ENCODE data around the gene DPP8.

DPP8 gene

GRCh38 chr15:65424683-65425082 is 92.8 kb downstream of the DPP8 start:
- no peaks in the 10 kb centered on the region for H3K9me3 ChIP-seq (ENCODE audit: control insufficient read depth, insufficient read depth, low read depth, low read length)
- H3K27me3 ChIP-seq (ENCODE audit: control insufficient read depth, insufficient read depth, low read length) = peaks cover 15% of the 10 kb centered on the region; the same call in 1 of the 2 replicates
- H3K9ac ChIP-seq (ENCODE audit: low read length) = no peak overlapping the region
- H3K36me3 ChIP-seq (ENCODE audit: control insufficient read depth, insufficient read depth, low read length) = no peaks in the 10 kb centered on the region
- H3K4me1 ChIP-seq (ENCODE audit: control insufficient read depth, insufficient read depth, low read length) = peaks cover 35% of the 10 kb centered on the region
- no peak overlapping the region for H3K4me3 ChIP-seq (ENCODE audit: low read depth, low read length)
- H3K27ac ChIP-seq (ENCODE audit: low read depth, low read length) = no peak overlapping the region

GRCh38 chr15:65423976-65424679 is 93.4 kb downstream of the DPP8 start:
- no peaks in the 10 kb centered on the region for H3K36me3 ChIP-seq (ENCODE audit: control insufficient read depth, insufficient read depth, low read length)
- H3K27ac ChIP-seq (ENCODE audit: low read depth, low read length) = no peak overlapping the region
- H3K9me3 ChIP-seq (ENCODE audit: control insufficient read depth, insufficient read depth, low read depth, low read length) = no peaks in the 10 kb centered on the region
- H3K9ac ChIP-seq (ENCODE audit: low read length) = no peak overlapping the region
- peak overlapping the region; percentile 74; the same call in 1 of the 2 replicates for H3K4me3 ChIP-seq (ENCODE audit: low read depth, low read length)
- H3K4me1 ChIP-seq (ENCODE audit: control insufficient read depth, insufficient read depth, low read length) = peaks cover 40% of the 10 kb centered on the region
- H3K27me3 ChIP-seq (ENCODE audit: control insufficient read depth, insufficient read depth, low read length) = peaks cover 15% of the 10 kb centered on the region; the same call in 1 of the 2 replicates

- Histone ChIP-seq H3K9me3 (ENCODE audit: control insufficient read depth, insufficient read depth, low read depth, low read length) (no peaks in the 10 kb centered on the region), H3K27me3 (ENCODE audit: control insufficient read depth, insufficient read depth, low read length) (peaks cover 15% of the 10 kb centered on the region; the same call in 1 of the 2 replicates), H3K9ac (ENCODE audit: low read length) (peak overlapping the region; percentile 81), H3K27ac (ENCODE audit: low read depth, low read length) (peak overlapping the region; percentile 63; the same call in 1 of the 2 replicates), H3K4me1 (ENCODE audit: control insufficient read depth, insufficient read depth, low read length) (peaks cover 48% of the 10 kb centered on the region), H3K4me3 (ENCODE audit: low read depth, low read length) (peak overlapping the region; percentile 74), H3K36me3 (ENCODE audit: control insufficient read depth, insufficient read depth, low read length) (no peaks in the 10 kb centered on the region)
These were observed 94.1 kb downstream of the DPP8 start for GRCh38 chr15:65423150-65423975.

- H3K27me3 ChIP-seq (ENCODE audit: control insufficient read depth, insufficient read depth, low read length) = peaks cover 15% of the 10 kb centered on the region; the same call in 1 of the 2 replicates
- H3K9me3 ChIP-seq (ENCODE audit: control insufficient read depth, insufficient read depth, low read depth, low read length) = no peaks in the 10 kb centered on the region
- H3K36me3 ChIP-seq (ENCODE audit: control insufficient read depth, insufficient read depth, low read length) = no peaks in the 10 kb centered on the region
- peak overlapping the region; percentile 85 for H3K9ac ChIP-seq (ENCODE audit: low read length)
- peak overlapping the region; percentile 98 for H3K4me3 ChIP-seq (ENCODE audit: low read depth, low read length)
- peaks cover 66% of the 10 kb centered on the region for H3K4me1 ChIP-seq (ENCODE audit: control insufficient read depth, insufficient read depth, low read length)
- peak overlapping the region; percentile 67; the same call in 1 of the 2 replicates for H3K27ac ChIP-seq (ENCODE audit: low read depth, low read length)
These were observed 95.9 kb downstream of the DPP8 start for GRCh38 chr15:65421360-65422215.

GRCh38 chr15:65420975-65421359 is 96.5 kb downstream of the DPP8 start:
- H3K4me1 ChIP-seq (ENCODE audit: control insufficient read depth, insufficient read depth, low read length) = peaks cover 70% of the 10 kb centered on the region
- H3K9ac ChIP-seq (ENCODE audit: low read length) = peak overlapping the region; percentile 65

GRCh38 chr15:65418596-65418995 is 98.9 kb downstream of the DPP8 start:
- Histone ChIP-seq H3K27ac (ENCODE audit: low read depth, low read length) (no peak overlapping the region), H3K4me1 (ENCODE audit: control insufficient read depth, insufficient read depth, low read length) (peaks cover 82% of the 10 kb centered on the region), H3K36me3 (ENCODE audit: control insufficient read depth, insufficient read depth, low read length) (no peaks in the 10 kb centered on the region), H3K27me3 (ENCODE audit: control insufficient read depth, insufficient read depth, low read length) (peaks cover 5% of the 10 kb centered on the region; the same call in 1 of the 2 replicates), H3K9ac (ENCODE audit: low read length) (no peak overlapping the region), H3K9me3 (ENCODE audit: control insufficient read depth, insufficient read depth, low read depth, low read length) (no peaks in the 10 kb centered on the region), H3K4me3 (ENCODE audit: low read depth, low read length) (no peak overlapping the region)

More at GRCh38 chr15:65420975-65421359, 96.5 kb downstream of the DPP8 start:
- Histone ChIP-seq H3K36me3 (ENCODE audit: control insufficient read depth, insufficient read depth, low read length) (no peaks in the 10 kb centered on the region), H3K9me3 (ENCODE audit: control insufficient read depth, insufficient read depth, low read depth, low read length) (no peaks in the 10 kb centered on the region), H3K27ac (ENCODE audit: low read depth, low read length) (peak overlapping the region; percentile 10; the same call in 1 of the 2 replicates), H3K27me3 (ENCODE audit: control insufficient read depth, insufficient read depth, low read length) (peaks cover 15% of the 10 kb centered on the region; the same call in 1 of the 2 replicates), H3K4me3 (ENCODE audit: low read depth, low read length) (peak overlapping the region; percentile 98)

GRCh38 chr15:65416845-65417416 is 100.6 kb downstream of the DPP8 start:
- Histone ChIP-seq H3K36me3 (ENCODE audit: control insufficient read depth, insufficient read depth, low read length) (no peaks in the 10 kb centered on the region), H3K27me3 (ENCODE audit: control insufficient read depth, insufficient read depth, low read length) (no peaks in the 10 kb centered on the region), H3K9ac (ENCODE audit: low read length) (peak overlapping the region; percentile 66), H3K4me1 (ENCODE audit: control insufficient read depth, insufficient read depth, low read length) (peaks cover 82% of the 10 kb centered on the region), H3K27ac (ENCODE audit: low read depth, low read length) (peak overlapping the region; percentile 92), H3K4me3 (ENCODE audit: low read depth, low read length) (peak overlapping the region; percentile 35), H3K9me3 (ENCODE audit: control insufficient read depth, insufficient read depth, low read depth, low read length) (no peaks in the 10 kb centered on the region)

- Histone ChIP-seq H3K4me3 (ENCODE audit: low read depth, low read length) (peak overlapping the region; percentile 31), H3K27ac (ENCODE audit: low read depth, low read length) (peak overlapping the region; percentile 67; the same call in 1 of the 2 replicates), H3K27me3 (ENCODE audit: control insufficient read depth, insufficient read depth, low read length) (no peaks in the 10 kb centered on the region), H3K9me3 (ENCODE audit: control insufficient read depth, insufficient read depth, low read depth, low read length) (no peaks in the 10 kb centered on the region), H3K9ac (ENCODE audit: low read length) (peak overlapping the region; percentile 63), H3K4me1 (ENCODE audit: control insufficient read depth, insufficient read depth, low read length) (peaks cover 86% of the 10 kb centered on the region), H3K36me3 (ENCODE audit: control insufficient read depth, insufficient read depth, low read length) (no peaks in the 10 kb centered on the region)
These were observed 102.5 kb downstream of the DPP8 start for GRCh38 chr15:65414841-65415621.

- Histone ChIP-seq H3K9me3 (ENCODE audit: control insufficient read depth, insufficient read depth, low read depth, low read length) (no peaks in the 10 kb centered on the region), H3K4me1 (ENCODE audit: control insufficient read depth, insufficient read depth, low read length) (peaks cover 81% of the 10 kb centered on the region), H3K9ac (ENCODE audit: low read length) (no peak overlapping the region), H3K4me3 (ENCODE audit: low read depth, low read length) (no peak overlapping the region), H3K27ac (ENCODE audit: low read depth, low read length) (no peak overlapping the region), H3K27me3 (ENCODE audit: control insufficient read depth, insufficient read depth, low read length) (no peaks in the 10 kb centered on the region), H3K36me3 (ENCODE audit: control insufficient read depth, insufficient read depth, low read length) (no peaks in the 10 kb centered on the region)
These were observed 103.7 kb downstream of the DPP8 start for GRCh38 chr15:65413760-65414144.

All from HUES6 (cell line).